Dermis blood vessel endothelial cell (primary cell): ENCODE results near the gene GABRB1. TPM values are rescaled to one million over a fixed set of nuclear protein-coding genes. Genes with fewer than 3 reads are reported as not detected.
A peak's percentile ranks its signal among the peaks of the same experiment; 100 is the strongest.

Source experiments
- DNase-seq: peaks from one replicate; pipeline ENCODE4 v3.0.0; 2010
- total RNA-seq: library from RNA; depleted of rRNA; stranded (reverse); fragments of >200 nt; gene quantifications from 2 replicates; pipeline ENCODE4 v1.2.3, GENCODE V29; 2014

Gene GABRB1
- total RNA-seq = not detected in 2 replicates

DNA sequence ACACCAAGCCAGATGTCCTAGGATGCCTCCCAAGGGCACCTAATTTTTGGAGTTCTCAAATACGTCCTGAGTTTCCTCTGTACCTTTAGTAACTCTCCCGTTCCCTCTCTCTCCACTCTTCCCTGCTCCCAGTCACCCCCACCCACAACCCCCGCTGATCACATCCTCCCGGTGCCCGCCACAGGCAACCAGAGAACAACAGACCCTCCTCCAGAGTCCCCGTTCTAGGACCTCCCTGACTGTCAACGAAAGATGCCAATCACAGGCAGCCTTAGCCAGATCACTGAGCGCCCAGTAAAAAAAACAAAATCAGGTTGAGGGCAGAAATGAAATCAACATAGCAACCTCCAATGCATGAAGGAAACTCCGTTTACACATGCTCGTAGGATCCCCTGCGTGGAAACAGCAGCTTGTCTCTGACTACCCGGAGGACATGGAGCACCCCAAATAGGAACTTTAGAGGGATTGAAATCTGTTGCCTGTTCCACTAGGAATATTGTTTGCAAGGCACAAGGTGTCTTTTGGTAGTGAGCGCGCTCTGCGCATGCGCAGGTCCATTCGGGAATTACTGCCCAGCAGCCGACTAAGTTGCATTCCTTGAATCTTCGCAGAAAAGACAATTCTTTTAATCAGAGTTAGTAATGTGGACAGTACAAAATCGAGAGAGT is at the start of gene GABRB1:
Gene GABRB1 (plus strand): TSS at position 557 of the 668 bp plus-strand sequence.
- peak; percentile 52 for DNase-seq

DNA sequence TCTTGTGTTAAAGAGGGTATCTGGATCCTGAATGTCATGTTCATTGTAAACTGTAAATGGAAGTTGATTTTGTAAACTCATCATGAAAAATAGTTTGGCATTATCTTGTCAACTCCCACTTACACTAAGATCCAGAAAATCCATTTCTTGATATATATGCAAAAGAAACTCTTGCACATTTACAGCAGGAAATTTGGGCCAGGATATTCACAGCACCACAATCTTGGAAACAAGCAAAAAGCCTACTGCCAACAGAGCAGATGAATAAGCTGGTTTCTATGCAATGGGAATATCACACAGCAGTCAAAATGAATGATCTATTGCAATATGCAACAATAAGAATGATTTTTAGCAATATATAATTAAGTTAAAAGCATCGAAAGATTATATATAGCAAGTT is 46.6 kb upstream of the GABRB1 start:
- DNase-seq = no peak

DNA sequence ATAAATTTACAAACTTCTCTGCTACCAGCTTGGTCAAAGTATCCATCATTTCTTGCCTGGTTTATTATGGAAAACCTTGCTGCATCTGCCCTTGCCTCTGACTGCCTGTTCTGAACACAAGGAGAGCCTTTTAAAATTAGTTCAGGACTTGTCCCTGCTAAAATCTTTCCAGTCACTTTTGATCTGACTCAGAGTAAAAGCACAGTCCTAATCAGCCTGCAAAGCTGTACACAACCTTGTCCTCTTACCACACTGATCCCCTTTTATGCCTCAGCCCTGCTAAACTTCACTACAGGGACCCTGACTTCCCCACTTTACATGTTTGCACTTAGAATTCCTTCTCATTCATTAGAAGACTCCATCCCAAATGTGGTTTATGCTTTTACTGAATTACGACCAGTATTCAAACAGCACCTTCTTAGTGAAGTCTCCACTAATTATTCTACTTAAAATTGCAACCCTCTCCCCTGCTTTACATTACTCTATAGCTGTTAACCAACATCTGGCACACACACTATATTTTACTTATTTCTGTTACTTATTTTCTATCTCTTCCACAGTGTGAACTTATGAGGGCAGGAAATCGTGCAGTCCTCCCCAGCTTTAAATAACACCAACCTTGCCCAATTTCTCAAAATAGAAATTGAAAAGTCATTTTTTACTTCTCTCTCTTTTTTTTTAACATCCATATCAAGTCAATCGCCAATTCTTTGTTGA is 44.3 kb upstream of the GABRB1 start:
- no peak for DNase-seq

DNA sequence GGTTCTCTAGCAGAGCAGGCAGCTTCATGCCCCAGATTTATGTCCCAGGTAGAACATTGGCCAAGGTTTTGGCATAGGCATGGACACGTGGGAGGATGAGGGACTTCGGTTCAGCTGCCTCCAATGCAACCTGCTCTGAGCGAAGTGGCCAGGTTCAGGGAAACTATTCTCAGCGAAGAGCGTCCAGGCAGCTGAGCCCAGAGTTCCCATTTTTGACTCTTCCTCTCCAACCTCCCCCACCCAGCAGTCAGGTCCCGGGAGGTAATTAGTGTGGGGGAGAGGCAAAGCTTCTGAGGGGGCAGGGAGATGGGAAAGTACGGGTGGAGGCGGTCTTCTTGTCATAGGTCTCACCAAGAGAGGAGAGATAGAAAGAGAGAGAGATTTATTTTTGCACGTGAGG is 39.0 kb upstream of the GABRB1 start:
- no peak for DNase-seq

DNA sequence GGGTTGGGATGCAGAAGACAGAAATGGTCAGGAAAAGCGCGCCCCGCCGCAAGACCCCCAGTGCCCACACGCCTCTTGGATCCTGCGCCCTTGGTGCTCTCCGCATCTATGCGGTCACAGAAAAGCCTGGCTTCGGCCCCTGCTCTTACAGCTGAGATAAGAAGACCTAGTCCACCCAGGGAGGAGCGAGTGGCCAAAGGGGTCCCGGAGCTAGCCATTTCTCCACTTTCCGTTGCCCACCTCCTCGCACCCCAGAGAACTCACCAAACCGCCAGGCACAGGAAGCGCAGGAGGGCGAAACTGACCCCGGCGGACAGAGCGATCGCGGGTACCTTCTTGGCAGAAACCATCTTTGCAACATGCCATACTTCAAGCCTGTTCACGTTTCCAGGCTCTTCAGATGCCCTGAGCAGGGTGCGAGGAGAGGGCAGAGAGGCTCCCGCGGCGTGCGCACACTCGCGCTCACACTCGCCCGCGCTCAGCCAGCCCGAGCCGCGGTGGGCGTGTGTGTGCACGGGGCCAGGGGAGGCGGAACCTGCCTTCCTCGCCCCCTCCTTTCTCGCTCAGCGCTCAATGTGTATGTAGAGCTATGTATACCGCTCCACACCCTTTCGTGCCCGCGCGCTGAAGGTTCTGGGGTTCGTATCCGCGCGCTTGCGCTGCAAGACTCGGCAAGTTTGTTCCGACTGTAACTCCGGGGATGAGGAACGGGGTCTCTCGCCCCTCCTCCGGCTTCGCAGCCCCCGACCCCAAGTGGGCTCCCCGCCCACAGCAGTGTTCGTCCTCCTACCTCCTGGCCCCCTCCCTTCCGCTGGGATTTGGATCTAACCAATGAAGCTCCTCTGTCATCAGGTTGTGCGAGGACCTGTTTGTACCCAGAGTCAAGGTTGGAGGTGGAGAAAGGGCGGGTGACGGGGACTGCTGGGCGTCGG is 38.0 kb upstream of the GABRB1 start, which contains the start of gene GABRA4:
Gene GABRA4 (minus strand): TSS at position 507 of the 932 bp plus-strand sequence. CDS start 157 bp downstream, at position 350.
- DNase-seq = no peak

DNA sequence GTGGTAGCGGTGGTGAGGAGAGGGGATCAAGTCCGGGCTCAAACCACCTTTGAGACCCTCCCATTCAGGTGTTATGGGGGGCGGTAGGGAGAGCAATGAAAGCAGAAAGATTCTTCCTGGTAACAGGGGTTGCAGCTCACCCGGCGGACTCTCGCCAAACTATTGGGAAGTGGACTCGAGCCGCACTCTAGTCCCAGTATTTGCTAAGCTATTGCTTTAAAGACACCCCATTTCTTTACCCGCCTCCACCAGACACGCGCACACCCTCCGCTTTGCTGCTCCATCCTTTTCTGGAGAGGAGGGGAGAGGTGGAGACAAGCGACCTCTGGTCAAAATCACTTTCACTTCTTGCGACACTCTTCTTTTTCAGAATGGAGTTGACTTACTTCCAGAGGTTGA is 37.4 kb upstream of the GABRB1 start:
- DNase-seq = no peak

DNA sequence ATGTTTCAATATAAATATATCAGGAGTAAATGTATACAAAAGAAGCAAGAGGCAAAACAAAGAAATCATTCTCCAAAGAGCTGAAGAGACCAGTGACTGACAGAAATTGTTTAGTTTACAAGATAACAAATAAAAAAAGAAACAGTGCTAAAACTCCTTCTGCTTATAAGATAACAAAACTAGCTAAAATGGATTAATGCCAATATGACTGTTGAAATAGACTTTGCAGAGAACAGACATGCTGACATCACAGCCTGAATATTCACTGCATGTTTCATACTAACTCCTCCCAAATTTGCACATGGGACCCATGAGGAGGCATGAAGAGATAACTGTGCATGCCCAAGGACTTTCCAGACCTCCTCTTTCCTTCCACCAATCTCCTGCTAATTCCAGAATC is 31.8 kb upstream of the GABRB1 start:
- DNase-seq = no peak

DNA sequence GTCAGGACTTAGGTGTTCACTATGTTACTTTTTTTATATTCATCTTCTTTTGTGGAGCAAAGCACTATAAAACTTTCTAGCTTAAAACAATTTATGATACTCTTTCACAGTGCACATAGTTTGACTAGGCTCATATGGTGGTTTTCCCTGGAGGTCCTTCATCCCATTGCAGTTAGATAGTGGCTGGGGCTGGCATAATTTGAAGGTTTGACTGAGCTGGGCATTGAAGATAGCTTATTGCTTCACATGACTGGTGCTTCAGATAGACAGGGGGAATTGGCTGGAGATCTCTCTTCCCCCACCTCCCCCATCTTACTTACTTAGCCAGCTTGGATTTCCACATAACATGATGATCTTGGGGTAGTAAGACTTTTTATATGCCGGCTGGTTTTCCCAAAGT is 31.0 kb upstream of the GABRB1 start:
- no peak for DNase-seq

DNA sequence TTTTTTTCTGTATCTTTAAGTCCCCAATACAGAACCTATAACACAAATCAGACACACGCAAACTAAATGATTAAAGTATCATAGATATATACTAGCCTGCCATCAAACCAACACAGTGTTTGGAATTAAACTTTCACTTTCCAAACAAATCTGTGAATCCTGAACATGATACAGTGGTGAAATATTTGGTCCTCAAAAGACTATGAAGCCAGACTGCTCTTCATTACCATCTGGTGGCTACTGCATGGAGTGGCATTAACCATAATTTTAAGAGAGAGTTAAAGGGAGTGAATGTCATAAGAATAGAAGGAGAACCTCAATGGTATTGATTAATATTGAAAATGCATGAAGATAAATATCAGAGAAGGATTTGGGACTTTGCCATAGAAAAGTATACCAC is 28.8 kb upstream of the GABRB1 start:
- DNase-seq = no peak

DNA sequence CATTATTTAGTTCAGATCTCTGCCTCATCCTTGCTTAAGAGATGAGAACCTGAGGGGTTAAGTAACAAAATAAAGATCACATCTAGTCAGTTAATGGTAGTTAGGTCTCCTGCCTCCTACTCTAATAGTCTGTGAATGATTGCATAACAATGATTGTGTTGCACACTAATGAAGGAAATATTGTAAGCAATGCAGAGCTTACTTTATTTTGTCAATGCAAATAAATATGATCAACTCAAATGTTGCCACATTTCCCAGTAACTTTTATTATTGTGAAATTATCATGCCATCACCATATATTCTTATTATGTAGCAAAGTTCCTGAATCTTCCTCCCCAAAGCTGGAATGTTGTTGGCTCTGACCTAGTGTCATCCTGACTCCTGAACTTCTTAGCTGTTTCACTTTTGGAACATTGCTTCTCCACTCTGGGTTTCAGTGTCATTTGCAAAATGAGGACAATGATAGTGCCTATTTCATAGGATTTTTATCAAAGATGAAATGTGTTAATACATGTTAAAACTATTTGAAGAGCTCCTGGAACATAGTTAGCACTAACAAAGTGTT is 20.9 kb upstream of the GABRB1 start:
- DNase-seq = no peak

DNA sequence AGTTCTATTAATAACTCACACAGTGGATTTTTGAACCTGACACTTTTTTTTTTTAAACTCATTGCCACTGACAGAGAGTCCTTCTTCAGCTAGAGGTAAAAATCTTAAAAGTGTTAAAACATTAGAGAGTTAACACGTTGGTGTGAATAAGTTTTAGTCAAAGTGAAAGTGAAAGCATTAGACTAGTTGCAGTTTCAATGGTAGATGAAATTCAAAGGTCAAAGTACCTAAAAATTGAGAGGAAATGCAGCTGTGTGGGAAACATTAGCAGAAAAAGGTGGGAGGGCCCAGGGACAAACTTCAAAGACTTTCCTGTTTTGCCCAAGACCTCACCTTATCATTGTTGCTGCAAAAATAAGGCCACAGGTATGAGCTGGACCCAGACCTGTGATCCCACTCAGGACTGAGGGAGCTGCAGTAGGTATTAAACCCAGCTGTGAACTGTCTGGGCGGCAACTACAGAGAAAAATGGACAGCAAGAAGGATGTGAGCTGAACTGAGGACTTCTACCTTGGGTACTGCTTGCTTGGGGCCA is 20.4 kb upstream of the GABRB1 start:
- DNase-seq = no peak

DNA sequence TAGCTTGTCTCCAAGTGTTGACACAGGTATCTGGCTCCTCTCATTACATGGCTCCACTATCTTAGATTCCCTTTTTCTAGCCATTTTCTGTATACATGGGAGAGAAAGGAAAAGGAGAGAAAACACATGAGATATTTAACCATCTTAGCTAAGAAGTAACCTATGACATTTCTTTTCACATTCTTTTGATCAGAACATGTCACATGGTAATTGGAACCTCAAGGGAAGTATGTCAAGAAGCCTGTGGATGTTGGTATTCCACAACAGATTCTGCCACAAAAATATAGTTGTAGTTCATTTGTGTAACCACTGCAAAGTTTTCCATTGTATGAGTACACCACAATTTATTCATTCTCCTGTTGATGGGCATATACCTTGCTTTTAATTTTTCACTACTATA is 18.7 kb upstream of the GABRB1 start:
- DNase-seq = no peak

DNA sequence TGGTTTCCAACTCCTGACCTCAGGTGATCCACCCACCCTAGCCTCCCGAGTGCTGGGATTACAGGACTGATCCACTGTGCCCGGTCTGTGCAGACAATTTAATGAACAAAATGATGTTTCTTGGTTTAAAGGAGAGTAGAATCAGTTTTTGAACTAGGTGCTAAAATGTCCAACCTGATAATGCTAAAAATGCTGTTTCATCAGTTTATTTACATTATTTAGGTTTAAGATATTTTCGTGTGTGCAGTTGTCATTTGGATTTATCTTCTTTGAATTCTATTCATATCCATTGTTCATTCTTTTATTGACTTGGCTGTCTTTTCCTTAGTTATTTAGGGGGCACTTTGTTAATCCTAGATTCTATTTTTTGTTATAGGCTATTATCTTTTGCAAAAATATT is 18.0 kb upstream of the GABRB1 start:
- DNase-seq = no peak

DNA sequence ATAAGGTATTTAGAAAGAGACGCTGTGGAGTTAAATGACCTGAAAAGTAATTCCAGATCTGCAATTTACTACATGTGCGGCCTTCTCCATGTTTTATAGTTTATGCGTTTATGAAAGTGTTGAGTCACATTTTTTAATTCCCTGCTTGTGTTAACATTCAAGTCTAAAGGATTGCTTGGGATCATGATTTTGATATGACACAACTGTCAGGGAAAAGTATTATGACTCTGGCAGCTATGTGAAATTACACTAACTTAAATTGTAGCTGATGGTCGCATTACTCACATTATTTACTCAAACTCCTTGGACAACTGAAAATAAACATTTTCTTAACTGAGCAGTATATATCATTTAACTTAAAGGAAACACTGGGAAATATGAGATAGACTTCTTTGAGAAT is 14.3 kb upstream of the GABRB1 start:
- DNase-seq = no peak

DNA sequence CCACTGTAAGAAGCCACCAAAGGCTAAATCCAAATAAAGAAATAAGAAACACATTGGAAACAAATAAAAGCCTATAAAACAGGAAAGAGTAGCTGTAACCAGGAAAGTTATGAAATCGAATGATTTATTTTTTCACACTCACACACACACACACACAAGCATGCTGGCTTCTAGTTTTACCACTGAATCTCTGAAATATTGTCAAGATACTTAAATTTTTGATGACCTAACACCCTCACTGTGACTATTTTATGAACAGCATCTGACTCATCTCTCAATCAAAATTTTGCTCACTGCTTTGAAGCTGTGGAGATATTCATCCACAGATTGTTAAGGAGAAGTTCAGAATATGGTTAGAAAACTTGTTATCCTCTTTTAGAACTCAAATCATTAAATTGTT is 13.9 kb upstream of the GABRB1 start:
- no peak for DNase-seq

DNA sequence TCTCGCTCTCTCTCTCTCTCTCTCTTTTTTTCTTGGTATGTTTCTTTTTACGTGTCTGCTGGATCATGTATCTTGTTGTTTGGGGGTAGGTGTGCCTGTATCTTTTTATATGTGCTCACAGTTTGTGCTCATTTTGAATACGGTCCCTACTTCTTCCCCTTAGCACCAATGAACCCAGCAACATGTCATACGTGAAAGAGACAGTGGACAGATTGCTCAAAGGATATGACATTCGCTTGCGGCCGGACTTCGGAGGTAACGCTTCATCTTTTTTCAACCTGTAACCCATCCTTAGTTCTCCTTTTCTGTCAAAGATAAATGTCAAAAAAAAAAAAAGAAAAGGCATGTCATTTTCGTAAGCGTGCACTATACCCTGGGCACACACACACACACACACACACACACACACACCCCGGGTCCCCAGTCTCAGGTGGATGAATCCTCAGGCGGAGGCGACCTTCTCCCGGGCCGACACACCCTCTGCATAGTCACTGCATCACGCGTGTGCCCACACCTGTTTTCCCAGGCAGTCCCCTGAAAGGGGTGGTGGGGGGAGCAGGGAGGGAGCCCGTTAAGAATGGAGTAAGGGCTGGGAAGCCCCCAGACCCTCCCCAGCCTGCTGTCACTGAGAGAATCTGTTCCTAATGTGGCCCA is 511 bp downstream of the GABRB1 start:
- DNase-seq = peak; percentile 4

DNA sequence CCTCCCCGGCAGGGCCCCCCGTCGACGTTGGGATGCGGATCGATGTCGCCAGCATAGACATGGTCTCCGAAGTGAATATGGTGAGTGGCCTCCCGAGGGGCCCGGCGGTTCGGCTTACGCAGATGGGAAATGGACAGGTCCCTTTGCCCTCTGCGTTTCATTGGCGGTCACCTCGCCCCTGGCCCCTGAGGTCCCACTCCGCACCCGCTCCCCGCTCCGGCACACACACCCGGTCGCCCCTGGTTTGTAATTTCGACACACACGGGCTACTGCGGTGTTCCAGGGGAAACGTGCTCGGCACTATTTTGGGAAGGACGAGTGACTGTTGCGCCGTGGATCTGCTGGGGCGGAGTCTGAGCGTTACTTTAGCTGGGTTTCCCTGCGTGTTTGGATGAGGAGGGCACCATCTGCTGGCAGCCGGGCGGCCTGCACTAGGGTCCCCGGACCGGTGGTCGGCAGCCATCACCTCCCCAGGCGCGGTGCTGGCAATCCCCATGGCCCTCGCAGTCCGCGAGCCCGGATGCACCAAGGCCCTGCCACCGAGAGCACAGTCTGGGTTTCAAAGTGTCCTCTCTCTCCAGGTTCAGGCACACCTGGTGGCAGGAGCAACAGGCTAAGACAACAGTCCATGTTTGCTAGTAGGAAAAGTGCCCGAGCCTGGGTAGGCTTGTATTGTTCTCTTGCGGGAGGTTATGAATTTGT is 1.2 kb downstream of the GABRB1 start:
- peak; percentile 62 for DNase-seq

DNA sequence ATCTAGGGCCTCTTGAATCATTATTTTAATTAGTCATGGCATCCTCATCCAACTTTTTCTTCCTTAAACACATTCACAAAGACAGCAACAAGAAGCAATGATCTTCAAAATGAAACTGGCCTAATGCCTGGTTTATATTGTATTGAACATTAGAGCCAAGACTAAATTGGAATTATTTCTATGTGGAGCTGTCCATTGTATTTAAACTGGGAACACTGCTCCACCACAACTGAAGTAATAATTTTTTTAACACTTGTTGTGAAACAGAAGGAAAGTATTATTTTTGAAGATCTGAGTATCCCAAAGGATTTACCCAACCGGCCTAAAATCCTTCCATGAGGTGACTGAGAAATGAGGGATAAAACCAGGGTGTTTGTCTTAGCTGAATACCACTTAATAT is 6.9 kb downstream of the GABRB1 start:
- DNase-seq = no peak

DNA sequence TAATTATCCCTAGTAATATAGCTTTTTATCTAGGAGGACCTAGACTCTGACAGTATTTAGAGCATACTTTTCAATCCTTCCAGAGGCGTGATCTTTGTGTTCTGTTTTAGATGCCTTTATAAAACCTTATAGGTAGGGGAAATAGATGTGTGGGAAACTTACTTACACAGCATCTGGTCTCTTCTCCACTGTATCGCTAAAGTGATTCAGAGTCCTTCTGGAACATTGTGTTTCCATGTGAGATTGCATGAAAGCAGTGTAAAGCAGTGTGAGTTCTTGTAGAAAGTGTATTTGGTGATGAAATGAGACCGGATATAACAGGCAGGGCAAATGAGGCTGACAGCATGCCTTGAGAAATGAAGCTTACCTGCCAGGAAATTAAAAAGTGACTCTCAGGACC is 9.5 kb downstream of the GABRB1 start:
- no peak for DNase-seq

DNA sequence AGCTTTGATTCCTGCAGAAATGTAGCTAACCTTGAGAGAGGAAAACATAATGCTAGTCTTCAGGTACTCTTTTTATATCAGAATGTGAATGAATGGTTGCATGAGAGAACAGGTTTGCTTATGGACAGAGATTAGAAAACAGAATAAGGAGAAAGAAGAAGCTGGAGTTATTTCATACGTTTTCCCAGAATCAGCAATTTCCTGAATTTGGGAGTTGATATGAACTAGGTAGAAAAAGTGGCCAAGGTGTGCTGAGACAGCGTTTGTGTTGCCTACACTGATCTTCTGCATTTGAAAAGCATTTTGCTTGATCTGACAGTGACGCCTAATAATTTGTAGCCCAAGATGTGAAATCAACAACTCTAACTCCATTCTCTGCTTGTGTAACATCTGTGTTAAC is 12.5 kb downstream of the GABRB1 start:
- no peak for DNase-seq

DNA sequence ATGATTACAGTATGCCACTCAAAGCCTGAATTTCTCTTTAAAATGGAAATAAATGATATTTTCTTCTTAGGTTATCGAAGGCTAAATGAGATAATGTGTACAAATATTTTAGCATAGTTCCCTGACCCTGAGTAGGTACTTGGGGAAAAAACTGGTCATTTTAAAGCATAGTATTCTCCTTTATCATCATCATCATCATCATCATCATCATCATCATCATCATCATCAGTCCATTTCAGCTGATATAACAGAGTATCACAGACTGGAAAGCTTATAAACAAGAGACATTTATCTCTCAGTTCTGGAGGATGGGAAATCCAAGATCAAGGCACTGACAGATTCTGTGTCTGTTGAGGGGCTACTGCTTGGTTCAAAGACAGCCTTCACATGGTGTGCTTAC is 13.9 kb downstream of the GABRB1 start:
- DNase-seq = no peak

DNA sequence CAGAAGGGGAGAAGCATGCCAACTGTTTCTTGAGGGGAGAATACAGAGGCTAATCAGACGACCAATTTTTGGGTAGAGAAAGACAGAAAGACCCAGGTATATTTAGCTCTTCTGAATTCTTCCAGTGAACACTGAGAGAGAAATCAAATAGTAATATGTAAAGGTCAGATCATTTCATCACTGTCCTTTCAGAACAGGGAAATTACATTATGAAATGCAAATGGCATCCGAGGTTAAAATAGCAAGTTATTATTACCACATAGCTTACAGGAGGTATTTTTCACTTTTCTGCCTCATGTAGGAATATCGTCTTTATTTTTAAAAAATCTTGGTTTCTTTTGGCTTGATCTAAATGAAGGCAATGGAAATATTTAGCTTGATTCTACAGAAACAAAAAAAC is 18.0 kb downstream of the GABRB1 start:
- DNase-seq = no peak
